IPS DF 4.7 (cell line): ENCODE measurements around the gene FALEC.

Experiments
- DNase-seq: peaks from one replicate; pipeline ENCODE4 v3.0.0-alpha.2; 2013; ENCODE audit warnings: low spot score; ENCODE audit errors: extremely low read depth

FALEC gene

DNA sequence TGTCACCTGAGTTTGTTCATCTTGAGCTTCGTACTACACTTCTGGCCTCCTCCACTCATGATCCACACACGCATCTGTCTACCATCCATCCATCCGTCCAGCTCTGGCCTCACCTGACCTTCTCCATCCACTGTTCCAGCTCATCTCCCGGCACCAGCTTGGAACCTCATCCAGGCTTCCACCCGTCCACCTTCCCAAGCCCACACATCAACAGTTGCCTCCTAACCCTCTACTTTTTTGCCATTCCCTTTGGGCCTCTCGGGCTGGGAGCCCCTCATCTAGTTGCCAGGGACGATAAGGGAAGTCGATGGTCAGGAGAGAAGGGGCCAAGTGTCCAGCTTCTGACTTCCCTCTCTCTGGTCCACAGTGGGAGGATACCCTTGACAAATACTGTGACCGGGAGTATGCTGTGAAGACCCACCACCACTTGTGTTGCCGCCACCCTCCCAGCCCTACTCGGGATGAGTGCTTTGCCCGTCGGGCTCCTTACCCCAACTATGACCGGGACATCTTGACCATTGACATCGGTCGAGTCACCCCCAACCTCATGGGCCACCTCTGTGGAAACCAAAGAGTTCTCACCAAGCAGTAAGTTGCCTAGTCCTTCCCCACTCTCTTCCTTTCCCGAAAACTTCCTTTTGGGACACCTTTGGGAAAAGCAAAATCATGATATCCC, 3.4 kb upstream of the FALEC start:
- DNase-seq = no peak

DNA sequence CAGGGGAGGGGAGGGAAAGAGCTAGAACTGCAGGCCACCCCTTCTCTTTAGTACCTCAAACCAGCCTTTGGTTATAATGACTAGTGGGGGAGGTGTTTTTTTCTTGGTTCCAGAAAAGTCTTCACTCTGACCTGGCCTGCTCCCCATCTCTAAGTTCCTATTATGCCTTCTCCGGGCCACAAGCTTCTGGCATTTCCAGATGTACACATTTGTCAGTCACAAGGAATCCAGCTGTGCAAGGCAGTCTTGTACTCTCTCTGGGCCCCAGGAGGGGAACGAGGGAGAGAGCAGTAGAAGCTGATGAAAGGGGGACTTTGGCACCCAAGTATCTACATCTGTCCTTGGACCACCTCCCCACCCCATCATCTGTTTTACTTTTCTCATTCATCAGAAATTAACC, 2.7 kb upstream of the FALEC start:
- no peak for DNase-seq

DNA sequence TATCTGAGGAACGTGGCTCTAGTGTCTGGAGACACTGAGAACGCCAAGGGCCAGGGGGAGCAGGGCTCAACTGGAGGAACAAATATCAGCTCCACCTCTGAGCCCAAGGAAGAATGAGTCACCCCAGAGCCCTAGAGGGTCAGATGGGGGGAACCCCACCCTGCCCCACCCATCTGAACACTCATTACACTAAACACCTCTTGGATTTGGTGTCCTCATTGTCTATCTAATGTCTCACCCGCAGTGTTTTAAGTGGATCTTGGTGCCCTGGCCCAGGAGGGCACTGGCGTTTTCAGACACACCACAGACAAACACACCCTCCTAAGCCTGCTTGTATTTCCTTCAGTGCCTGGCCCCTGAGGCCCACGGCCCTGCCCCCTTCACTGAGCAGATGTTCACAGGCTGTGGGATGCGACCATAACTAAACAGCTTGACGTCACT, 2.2 kb upstream of the FALEC start:
- DNase-seq = no peak

DNA sequence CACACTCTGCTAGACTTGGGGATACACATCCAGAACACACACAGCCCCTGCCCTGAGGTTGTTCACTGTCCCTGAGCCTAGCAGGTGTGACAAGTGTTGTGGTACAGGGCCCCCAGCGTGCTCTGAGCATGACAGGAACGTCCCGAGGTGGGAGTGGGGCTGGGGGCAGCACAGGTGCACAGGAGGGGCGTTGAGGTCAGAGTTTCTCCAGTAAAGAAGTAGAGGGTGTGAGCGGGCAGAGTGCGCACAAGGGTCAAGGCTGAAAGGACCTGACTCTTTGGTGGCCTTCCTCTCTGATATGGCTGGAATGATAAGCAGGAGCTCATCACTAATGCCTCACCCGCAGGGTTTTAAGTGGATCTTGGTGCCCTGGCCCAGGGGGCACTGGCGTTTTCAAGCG, 1.3 kb upstream of the FALEC start:
- DNase-seq = no peak

DNA sequence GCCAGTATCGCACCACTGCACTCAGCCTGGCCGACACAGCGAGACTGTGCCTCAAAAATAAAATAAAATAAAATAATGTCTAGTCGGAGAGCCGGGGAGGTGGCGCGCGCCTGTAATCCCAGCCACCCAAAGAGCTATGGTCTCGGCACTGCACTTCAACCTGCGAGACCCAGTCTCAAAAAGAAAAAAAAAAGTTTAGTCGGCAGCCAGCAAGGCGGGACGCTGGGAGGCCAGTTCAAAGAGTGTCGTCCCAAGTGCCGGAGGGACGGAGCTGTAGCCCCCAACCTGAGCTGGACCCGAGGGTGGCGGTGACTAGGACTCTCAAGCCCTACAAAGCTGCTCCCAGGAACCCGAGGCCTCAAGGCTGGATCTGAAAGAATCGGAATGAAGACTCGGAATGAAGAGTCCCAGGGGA, 632 bp upstream of the FALEC start:
- DNase-seq = no peak

DNA sequence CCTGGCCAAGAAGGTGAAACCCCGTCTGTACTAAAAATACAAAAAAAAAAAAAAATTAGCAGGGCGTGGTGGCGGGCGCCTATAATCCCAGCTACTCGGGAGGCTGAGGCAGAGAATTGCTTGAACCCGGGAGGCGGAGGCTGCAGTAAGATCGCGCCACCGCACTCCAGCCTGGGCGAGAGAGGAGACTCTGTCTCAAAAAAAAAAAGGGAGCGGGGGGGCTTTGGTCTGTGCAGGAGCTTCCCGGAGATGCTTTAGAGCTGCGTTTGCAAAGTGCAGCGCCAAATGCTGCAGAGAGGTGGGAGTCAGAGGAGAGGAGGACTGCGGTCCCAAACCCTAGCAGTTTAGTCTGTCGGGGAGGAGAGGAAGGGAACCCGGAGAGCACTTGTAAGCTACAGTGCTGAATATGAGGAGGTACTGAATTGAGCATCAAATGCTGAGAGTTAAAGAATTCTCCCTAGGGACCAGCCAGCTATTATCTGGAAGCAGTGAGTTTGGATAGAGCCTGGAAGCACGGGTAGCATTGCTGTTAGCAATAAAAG, 569 bp downstream of the FALEC start:
- no peak for DNase-seq

DNA sequence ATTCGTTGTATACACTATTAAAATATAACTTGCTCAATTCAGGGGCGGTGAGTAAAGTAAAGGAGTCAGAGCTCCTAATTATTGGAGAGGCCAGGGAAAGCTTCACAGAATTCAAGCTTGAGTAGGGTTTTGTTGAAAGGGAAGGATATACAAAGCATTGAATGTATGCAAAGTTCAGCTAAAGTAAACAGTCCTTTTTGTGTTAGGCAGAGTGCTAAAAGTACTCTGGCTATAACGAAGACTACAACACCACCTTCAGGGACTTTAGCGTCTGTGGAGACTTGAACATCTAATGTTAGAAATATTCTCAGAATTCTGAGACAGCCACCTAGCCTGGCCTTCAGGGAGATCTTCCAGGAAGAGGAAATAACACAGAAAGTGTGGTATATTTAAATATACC, 1.1 kb downstream of the FALEC start:
- DNase-seq = no peak

DNA sequence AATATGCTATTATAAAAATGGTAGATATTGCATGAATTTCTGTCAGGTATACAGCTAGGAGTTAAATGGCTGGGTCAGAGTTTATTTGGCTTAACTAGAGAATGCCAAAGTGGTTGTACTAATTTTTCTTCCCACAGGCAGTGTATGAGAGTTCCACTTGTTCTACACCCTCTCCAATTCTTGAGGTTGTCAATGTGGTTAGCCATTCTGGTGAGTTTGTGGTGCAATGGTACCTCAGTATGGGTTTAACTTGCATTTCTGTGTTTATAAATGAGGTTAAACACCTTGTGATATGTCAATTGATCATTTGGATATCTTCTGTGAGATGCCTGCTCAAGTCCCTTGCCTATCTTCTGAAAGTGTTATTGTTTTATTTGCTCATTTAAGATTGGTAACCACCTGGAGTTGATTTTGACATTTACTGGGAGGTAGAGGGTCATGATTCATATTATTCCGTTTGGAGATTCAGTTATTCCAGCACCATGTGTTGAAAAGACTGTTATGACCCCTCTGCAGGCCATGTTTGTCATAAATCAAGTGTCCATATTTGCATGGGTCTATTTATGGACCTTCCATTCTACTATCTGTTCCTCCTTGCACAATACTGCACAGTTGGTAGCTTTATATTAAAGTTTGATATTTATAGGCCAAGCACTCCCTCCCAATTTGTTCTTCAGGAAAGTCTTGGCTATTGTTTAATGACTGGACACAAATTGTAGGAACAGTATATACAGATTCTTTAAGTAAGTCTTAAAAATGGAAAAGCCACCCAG, 5.8 kb downstream of the FALEC start:
- no peak for DNase-seq

DNA sequence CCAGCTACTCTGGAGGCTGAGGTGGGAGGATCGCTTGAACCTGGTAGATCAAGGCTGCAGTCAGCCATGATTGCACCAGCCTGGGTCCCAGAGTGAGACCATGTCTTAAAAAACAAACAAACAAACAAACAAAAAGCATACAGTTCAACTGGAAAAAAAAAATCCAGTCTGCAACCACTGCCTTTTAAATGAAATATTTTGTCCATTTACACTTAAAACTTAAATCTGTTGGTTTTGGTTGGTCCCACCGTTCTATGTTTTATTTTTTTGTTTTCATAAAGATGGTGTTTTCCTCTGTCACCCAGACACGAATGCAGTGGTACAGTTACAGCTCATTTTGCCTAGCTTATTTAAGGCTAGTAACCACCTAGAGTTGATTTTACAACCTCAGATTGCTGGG, 9.8 kb downstream of the FALEC start:
- no peak for DNase-seq

DNA sequence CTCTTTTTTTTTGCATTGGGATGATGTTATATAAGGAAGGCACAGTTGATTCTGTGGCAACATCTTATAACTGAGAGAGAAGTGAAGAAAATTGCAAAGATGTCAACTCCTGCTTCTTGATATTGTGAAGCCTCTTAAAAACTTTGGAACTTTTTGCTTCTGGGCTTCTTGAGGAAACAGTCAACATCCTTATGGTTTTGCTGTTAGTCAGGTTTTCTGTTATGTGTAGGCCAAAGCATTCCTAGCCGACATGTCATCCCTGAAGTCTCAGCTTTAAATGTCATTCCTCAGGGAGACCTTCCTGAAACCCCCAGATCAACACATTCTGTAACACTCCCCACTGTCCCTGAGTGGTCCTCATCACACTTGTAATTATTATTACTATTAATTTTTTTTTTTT, 12.6 kb downstream of the FALEC start:
- no peak for DNase-seq

DNA sequence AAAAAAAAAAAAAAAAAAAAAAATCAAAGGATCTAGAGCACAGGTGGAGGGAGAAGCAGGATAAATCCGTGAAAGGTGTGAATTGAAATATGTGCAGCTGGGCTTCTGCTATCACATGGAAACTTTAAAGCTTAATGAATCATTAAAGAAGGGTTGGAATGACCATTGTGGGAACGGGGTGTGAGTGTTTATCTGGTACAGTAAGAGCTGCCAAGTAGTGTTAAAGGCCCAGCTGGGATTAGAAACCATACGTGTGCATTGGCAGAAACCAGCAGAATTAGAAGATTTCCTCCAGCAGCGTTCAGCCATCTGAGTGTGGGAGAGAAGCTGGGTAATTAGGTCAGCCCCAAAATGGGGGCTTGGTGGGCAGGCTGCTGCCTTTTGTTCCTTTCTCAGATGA, 13.5 kb downstream of the FALEC start:
- no peak for DNase-seq

DNA sequence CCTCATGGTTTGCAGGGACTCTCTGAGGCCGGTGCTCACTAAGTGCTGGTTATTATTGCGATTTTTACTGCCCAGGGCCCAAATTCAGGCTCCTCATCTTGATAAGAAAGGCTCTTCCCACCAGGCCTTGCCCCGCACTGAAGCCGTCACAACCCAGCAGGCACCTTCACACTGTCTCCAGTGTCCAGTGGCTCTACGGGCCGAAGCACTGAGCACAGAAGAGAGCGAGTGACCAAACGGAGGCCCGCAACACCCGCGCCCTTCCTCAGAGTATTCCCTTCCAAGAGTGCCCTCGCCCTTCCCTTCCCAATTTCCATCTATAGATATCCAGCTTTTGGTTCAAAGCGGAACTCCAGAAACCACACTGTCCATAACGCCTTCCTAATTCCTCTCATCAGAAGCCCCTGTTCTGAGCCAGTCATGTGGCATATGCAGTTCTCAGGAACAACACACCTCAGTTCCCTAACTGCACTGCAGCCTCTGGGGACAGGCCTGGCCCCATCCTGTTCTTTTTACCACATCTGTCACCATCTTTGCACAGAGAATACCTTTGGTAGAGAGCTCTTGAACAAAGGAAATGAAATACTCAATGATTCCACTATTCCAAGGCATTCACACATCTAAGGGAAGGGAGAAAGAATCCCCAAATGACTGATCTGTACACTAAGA, 15.1 kb downstream of the FALEC start:
- DNase-seq = no peak

DNA sequence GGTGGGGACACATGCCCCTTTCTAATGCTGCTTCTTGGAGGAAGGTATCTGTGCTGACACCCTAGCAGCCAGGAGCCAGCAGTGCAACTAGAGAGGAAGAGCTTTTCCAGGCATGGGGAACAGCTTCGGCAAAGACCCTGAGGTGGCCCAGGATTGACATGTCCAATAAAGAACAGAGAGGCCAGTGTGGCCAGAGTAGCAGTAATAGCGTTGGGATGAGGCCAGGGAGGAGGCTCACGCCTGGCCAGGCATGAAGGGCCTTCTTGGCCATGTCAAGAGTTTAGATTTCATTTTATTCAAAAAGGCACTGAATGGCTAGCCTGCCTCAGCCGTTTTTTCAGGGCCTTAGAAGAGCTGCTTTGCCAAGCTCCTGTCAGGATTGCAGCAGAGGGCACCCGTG, 17.3 kb downstream of the FALEC start:
- no peak for DNase-seq

DNA sequence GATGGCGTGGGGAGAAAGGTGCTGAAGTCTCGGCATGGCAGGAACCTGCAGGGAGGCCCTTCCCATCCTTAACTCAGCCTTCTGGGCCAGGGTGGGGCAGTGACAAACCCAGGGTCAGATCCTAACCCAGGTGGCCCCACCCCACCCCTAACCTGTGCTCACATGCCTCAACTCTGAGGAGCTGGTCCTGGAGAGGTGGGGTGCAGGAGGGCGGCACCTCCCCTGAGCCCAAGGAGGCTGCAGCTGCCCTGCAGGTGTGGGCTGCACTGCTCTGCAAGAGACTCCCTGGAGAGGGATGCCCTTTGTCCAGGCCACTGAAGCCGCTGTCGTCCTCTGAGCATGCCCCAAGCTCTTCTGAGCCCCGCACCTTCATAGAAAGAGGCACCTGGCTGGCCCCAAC, 18.4 kb downstream of the FALEC start:
- DNase-seq = no peak

DNA sequence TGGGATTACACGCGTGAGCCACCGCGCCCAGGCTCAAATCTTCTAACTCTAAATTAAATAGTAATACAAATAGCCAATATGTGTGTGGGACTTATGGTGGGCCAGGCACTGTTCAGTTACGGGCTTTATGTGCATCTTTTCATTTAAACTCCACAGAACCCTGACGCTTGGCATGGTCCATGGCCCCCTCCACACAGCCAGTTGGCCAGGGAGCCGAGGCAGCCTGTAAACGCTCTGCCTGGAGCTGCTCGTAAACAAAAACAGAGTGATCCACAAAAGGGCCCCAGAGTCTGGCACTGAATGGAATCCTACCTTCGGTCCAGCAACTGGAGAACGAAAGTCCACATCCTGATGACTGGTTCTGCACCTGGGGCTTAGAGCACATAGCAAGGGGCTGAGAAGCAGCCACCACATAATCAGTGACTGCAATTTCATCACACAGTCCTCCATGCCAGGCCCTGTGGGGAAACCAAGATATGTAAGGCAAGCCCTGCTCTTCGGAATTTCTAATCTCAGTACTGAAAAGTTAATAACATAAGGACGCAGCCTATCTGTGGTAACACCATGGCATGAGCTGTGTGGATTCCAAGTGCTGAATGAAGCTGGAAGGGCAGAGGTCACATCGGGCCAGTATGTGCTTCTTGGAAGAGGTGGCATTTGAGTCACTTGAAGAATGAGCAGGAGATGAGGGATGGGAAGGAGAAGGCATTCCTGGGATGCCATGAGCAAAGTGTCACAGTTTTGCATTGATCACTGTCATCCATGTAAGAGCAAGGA, 20.1 kb downstream of the FALEC start:
- DNase-seq = no peak

DNA sequence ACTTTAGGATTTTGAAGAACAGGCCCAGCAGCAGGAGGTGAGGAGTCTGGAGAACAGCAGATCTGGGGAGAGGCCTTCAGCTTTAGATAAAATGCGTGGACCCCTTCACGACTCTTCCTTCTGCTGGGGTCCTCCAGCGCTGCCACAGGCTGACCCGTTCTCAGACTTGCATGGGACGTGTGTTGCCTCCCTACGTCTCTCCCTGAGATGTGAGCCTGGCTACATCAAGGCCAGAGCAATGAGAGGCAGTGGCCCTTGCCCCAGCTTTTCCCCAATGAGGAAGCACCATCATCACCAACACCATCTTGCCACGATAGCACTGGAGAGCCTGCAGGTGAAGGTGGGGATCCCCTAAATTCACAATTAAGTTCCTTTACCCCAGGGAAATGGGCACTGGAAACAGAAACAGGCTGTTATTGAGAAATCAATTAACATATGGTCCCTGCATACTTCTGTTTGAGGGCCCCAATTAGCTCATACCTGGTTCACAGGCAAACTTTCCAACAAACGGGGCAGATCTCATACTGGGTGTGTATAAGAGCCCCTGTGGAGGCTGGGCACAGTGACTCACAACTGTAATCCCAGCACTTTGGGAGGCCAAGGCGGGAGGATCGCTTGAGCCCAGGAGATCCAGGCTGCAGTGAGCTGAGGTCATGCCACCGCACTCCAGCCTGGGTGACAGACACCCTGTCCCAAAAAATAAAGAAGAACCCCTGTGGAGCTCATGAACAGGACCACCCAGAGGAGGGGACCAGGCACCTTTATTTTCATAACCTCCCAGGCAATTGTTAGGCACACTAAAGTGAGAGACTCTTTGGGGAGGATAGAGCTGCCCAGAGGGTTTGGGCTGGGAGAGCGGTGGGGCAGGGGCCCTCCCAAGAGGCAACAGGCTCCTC, 21.5 kb downstream of the FALEC start:
- DNase-seq = no peak

DNA sequence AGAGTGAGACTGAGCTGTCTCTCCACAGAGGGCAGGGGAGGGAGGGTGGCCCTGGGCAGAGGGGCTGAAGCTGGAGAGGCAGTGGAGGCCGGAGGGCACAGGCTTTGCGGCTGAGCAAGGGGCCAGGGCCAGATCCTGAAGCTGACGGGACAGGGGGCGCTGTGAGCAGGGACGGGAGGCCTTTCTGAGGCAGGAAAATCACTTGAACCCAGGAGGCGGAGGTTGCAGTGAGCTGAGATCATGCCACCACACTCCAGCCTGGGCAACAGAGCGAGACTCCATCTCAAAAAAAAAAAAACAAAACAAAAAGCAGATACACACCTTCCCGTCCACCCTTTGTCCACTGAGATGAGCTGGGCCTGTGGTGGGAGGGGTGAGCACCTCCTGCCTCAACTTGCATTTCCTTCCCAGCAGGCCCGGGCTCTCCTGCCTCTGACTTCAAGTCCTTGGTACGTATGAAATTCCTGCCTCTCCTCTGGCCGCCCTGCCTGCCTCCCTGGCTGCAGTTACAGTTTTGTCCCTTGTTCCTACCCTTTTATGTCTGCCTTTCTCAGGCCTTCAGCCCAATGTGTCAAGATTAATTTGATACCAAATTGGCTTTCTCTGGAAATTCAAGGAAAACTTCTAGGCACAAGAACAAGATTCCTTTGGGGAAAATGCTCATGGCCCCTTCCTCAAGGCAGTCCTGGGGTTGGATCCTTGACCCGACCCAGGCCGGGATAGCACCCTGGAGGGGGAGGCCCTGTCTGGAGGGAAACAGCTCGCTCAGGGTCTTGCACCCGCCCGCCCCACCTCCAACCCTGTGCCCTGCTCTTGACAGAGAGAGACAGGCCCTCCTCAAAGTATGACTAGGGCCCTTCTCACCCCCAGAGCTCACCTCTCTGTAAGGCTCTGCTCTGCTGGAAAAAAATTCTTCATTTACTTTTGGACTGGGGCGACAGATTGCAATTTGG, 22.5 kb downstream of the FALEC start:
- DNase-seq = no peak

DNA sequence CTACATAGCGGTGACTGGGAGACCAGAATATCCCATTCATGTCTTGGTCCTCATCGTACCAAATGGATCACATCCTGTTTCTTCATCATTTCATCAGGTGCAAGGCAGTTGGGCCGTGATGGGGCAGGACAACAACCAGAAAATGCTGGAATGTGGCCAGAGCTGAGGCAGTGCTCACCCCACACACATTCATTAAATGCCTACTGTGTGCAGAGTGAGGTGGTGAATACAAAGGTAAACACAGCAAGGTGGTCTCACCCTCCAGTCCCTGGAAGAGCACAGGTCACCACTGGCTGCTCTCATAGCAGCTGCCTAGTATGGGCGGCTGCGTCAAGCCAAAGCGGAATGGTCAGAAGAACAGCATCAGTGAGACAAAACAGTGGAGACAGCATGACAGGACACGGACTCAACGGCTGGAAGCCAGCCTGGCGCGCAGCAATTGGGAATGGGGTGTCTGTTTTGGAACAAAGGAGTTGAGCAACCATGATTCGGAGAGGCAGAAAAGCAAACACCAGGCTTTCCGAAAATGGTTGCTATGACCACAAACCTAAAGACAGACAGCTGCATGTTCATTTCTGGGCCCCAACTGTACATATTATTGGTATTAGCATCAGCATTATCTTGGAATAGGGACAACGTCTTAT, 28.1 kb downstream of the FALEC start:
- DNase-seq = no peak

DNA sequence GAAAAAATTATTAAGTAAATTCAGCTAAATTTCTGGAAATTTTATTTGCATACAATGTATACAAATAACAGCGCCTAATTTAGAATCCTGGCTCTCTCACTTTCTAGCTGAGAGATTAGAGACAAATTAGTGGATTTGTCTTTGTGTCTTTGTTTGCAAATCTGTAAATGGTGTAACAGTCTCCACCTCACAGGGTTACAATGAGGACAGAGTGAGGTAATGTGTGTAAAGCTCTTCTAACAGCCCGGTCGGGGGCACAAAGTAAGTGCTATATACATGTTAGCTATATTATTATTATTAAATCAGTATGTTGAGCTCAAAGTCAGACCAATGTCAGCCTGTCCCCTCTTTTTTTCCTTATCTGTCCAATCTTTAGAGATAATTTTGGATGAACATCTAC, 28.7 kb downstream of the FALEC start:
- DNase-seq = no peak
